GM04503 (cell line): ENCODE results near the gene NRCAM.
A peak's percentile ranks its signal among the peaks of the same experiment; 100 is the strongest.

Experiments
- DNase-seq: peaks from one replicate; pipeline ENCODE4 v3.0.0-alpha.2; 2012; ENCODE audit warnings: low read depth

Gene NRCAM

GRCh38 chr7:108128514-108128913 is 327.7 kb downstream of the NRCAM start:
- DNase-seq = no peak

DNA sequence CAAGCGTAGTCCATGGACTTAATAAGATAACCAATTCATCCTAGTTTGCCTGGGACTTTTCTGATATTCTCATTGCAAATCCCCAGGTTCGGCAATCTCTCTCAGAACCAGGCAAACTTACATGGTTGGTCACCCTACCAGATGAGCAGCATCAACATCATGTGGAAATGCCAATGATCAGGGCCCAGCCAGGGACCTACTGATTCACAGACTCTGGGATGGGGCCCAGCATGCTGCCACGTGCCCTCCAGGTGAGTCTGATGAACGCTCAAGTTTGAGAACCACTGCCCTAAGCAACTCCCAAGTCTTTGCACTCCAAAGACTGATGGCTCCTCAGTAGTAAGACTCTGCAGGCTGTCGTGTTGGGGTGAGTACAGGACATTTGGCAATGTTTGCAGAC is 328.8 kb downstream of the NRCAM start:
- no peak for DNase-seq

DNA sequence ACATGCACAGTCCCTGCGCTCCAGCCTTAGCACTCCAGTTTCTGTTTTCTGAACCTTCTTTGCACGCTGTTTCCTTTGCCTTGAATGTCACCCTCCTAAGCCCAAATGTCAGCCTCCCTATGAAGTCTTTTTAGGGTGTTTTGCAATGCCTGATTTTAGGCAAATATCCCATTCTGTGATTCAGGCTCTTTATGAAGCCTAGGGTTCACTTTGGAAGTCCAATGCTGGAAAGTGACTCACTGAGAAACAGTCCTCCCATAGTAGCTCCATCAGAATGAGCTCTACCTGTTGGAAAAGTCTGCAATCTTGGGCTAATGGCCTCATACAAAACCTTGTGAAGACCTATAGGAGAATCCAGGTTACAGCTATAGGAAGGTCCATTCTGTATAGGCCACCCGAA is 331.4 kb downstream of the NRCAM start:
- peak; percentile 15 for DNase-seq

- DNase-seq = no peak
Observed at GRCh38 chr7:108122181-108122580, 334.1 kb downstream of the NRCAM start.

DNA sequence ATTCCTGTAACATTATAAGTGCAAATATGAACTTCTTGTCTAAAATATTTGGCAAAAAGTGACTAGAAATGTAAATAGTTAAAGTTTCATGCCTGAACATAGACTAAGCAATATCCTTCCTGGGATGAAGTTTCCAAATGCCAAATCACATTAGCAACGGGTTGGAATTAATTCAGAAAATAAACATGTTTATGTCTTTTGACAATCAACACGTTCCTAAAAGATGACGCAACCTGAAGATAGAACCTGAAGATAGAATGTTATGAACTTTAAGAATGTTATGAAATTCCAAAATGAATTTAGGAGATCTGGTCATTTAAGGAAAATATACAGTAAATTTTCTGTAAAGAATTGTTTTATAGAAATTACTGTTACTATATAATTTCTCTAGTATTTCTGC is 335.3 kb downstream of the NRCAM start:
- DNase-seq = no peak

DNA sequence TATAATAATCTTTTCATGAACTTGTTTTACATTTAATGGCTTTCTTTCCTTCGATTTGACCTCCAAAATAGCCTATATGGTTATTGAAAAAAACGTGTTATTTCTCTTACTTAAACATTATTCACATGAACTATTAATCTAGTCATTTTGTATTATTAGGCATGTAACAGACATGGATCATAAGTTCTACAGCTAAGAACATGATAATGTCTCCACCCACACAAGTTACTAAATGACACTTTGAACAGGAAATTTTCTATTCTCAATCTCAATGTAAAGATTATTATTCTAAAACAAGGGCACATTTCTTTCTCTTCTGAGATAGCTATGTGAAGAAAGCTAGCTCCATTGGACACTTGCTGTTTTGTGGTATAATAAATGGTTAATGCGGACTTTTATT is 336.0 kb downstream of the NRCAM start:
- no peak for DNase-seq

DNA sequence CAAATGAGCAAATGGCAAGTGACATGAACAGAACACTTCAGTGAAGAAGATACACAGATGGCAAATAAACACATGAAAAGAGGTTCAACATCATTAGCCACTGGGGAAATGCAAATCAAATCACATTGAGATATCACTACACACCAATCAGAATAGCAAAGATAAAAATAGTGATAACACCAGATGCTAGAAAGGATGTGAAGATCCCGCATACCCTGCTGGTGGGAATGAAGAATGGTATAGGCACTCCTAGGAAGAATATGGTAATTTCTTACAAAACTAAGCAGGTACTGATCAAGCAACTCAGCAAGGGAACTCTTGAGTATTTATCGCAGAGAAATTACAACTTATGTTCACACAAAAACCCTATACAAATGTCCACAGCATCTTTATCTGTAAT is 337.3 kb downstream of the NRCAM start:
- DNase-seq = no peak

DNA sequence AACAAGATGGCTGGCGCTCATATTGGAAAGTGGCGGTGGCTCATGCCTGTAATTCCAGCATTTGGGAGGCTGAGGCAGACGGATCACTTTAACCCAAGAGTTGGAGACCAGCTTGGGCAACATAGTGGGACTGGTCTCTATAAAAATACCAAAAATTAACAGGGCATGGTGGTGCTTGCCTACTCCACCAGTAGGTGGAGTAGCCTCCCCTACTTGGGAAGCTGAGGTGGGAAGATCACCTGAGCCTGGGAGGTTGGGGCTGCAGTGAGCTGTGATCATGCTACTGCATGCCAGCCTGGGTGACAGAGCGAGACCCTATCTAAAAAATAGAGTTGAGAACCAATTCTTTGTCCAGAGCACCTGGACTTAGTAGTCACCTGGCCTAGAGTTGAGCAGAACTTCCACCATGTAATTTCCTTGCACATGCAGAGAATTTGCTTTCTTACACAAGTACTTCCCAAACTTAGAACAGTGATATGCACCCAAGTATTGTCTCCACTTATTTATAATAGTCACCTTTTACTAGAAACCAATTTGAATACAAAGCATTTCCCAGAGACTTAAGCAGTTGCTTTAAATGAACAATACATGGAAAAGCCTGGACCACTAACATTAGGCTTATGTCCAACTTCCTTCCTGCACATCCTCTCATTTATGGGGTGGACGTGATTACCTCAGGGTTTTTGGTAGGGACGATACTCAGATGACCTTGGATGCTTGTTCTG is 342.0 kb downstream of the NRCAM start:
- no peak for DNase-seq

GRCh38 chr7:108112683-108113082 is 343.6 kb downstream of the NRCAM start:
- no peak for DNase-seq

GRCh38 chr7:108109221-108109908 is 346.9 kb downstream of the NRCAM start:
- no peak for DNase-seq

DNA sequence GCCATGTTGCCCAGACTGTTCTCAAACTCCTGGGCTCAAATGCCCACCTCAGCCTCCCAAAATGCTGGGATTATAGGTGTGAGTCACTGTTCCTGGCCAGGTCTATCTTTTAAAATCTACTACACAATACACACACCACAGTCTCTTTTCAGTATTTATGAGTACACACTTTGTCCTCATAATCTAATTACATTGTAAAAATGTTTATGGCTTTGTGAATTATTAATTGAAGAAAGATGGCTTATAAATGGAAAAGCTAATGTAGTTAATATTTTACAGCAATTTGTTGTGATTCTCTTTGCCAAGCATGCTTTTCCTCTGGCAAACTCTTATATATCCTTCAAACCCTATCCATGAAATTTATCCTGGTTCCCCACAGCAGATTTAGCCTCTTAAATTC is 348.1 kb downstream of the NRCAM start:
- no peak for DNase-seq

DNA sequence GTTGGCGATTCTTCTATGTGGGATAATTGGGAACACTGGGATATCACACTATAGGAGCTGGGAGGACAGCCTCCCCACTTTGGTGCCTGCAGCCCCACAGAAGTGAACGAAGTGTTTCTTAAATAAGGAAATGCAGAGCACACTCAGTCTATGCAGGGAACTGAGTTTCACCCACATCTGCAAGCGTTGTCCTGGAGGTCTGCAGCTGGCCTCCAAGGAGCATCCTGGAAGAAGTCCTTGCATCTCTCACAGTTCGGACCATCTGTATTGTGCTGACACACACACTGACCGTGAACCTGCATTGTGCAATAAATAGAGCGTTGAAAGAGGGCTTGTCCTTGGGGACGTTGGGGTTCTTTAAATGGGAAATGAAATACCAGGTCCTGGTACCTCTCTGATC is 351.9 kb downstream of the NRCAM start:
- DNase-seq = no peak

- no peak for DNase-seq
Observed at GRCh38 chr7:108103558-108104298, 352.5 kb downstream of the NRCAM start.

DNA sequence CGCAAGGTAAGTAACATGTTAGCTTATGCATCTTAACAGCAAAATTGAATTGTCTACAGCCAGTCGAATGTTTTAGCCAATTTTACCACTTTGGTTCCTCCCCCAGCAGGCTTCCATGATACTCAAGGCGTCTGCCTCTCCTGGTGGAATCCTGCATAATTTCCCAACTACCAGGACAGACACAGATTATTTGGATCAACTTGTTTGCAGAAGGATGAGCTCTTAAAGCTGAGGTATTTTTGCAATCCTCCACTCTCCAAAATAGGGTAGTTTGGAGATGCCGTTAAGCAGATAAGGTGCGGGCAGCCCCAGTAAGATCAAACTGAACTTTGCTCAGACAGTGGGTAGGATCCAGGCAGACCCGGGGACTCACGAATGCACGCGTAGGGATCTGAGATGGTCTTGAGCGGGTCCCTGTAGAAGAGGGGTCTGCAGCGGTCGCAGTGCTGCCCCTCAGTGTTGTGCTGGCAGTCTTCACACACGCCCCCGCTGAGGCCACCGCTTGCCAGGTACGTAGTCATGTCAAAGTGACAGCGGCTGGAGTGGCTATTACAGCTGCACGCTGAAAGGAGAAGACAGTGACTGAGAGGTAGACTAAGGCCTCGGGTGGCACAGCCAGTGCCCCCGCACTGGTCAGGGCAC is 353.4 kb downstream of the NRCAM start:
- DNase-seq = no peak

- no peak for DNase-seq
Observed at GRCh38 chr7:108101759-108102158, 354.5 kb downstream of the NRCAM start.

DNA sequence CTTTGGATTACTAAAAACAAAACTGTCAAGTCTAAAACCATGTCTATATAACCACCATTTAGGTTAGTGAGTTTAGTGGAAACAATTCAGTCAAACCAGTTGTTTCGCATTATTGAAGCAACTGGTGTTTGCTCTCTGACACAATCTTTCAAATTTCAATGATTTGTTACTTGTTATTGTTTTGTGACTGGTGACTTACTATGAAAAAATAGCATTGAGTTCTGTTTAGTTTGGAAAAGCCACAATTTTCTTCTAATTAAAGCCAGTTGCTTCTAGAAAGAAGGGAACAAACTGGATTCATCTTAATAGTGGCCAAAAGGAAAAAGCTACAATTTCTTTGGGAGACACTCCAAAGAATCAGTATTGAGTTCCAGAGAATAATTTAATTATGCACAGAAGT is 356.5 kb downstream of the NRCAM start:
- peak; percentile 60 for DNase-seq

- DNase-seq = no peak
Observed at GRCh38 chr7:108097703-108098102, 358.5 kb downstream of the NRCAM start.
